Measurements from ENCODE around the gene MTERF4.

Gene MTERF4

DNA sequence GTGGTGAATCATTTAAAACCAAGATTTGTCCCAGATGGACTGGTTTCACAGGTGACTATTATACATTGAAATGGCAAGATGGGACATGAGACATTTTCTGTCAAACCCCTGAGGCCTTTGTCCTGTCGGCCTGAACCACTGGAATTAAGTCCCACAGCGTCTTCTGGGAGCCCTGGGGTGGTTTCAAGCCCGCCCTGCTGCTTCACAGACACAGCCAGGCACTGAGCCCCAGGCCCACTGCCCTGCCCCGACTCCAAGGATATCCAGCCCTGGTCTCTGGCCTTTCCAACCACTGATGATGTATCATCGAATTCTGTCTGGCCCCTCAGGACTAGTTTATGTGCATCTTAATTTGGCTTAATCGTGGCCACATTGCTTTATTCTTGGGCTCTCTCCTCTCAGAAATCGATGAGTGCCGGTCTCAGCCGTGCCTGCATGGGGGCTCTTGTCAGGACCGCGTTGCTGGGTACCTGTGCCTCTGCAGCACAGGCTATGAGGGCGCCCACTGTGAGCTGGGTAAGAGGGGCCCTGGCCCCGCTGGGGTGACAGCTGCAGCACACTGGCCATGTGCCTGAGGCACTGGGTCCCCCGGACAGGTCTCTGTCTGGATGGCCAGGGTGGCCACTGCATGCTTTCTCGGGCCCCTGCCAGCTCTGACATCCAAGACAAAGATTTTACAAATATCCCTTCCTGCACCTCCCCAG lies 39.5 kb downstream of the MTERF4 start:
- peaks cover 3% of the 10 kb centered on the region for H3K27me3 ChIP-seq (ENCODE audit: control insufficient read depth, insufficient read depth, low read length)
- no peak overlapping the region for H3K9ac ChIP-seq (ENCODE audit: low read length)
- peaks cover 19% of the 10 kb centered on the region for H3K4me1 ChIP-seq (ENCODE audit: control insufficient read depth, insufficient read depth, low read length)
- H3K4me3 ChIP-seq (ENCODE audit: low read length) = no peak overlapping the region
- no peaks in the 10 kb centered on the region for H3K9me3 ChIP-seq (ENCODE audit: control insufficient read depth, low read length)
- no peaks in the 10 kb centered on the region for H3K36me3 ChIP-seq (ENCODE audit: control insufficient read depth, insufficient read depth, low read length)

- H3K9ac ChIP-seq (ENCODE audit: low read length) = no peak overlapping the region
Measured at GRCh38 chr2:241061275-241061674, 40.8 kb downstream of the MTERF4 start.

GRCh38 chr2:241053576-241054251 lies 48.4 kb downstream of the MTERF4 start:
- no peak overlapping the region for H3K4me3 ChIP-seq (ENCODE audit: low read length)
- no peaks in the 10 kb centered on the region for H3K4me1 ChIP-seq (ENCODE audit: control insufficient read depth, insufficient read depth, low read length)
- H3K36me3 ChIP-seq (ENCODE audit: control insufficient read depth, insufficient read depth, low read length) = no peaks in the 10 kb centered on the region
- no peaks in the 10 kb centered on the region for H3K9me3 ChIP-seq (ENCODE audit: control insufficient read depth, low read length)
- no peaks in the 10 kb centered on the region for H3K27me3 ChIP-seq (ENCODE audit: control insufficient read depth, insufficient read depth, low read length)
- H3K9ac ChIP-seq (ENCODE audit: low read length) = no peak overlapping the region

More at GRCh38 chr2:241061275-241061674, 40.8 kb downstream of the MTERF4 start:
- no peaks in the 10 kb centered on the region for H3K9me3 ChIP-seq (ENCODE audit: control insufficient read depth, low read length)
- H3K27me3 ChIP-seq (ENCODE audit: control insufficient read depth, insufficient read depth, low read length) = peaks cover 3% of the 10 kb centered on the region
- H3K4me1 ChIP-seq (ENCODE audit: control insufficient read depth, insufficient read depth, low read length) = peaks cover 19% of the 10 kb centered on the region
- no peak overlapping the region for H3K4me3 ChIP-seq (ENCODE audit: low read length)
- H3K36me3 ChIP-seq (ENCODE audit: control insufficient read depth, insufficient read depth, low read length) = no peaks in the 10 kb centered on the region

DNA sequence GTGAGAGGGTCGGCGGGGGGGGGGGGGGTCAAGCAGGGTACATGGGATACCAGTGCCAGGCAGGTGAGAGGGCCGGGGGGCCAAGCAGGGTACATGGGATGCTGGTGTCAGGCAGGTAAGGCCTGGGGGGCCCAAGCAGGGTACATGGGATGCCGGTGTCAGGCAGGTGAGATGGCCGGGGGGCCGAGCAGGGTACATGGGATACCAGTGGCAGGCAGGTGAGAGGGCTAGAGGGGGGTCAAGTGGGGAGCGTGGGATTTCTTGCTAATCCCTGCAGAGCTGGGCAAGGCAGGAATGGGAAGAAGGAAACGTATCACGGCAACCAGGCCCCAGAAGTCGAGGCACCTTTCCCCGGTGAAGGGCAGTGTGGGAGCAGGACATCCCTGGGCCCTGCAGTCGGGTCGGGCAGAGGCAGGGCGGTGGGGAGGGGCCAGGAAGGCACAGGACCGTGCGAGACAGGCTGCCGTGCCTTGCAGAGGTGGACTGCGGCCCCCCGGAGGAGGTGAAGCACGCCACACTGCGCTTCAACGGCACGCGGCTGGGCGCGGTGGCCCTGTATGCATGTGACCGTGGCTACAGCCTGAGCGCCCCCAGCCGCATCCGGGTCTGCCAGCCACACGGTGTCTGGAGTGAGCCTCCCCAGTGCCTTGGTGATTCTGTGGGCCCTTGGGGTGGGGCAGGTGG lies 49.3 kb downstream of the MTERF4 start:
- H3K36me3 ChIP-seq (ENCODE audit: control insufficient read depth, insufficient read depth, low read length) = no peaks in the 10 kb centered on the region
- H3K9me3 ChIP-seq (ENCODE audit: control insufficient read depth, low read length) = no peaks in the 10 kb centered on the region
- H3K27me3 ChIP-seq (ENCODE audit: control insufficient read depth, insufficient read depth, low read length) = no peaks in the 10 kb centered on the region
- no peak overlapping the region for H3K9ac ChIP-seq (ENCODE audit: low read length)
- no peak overlapping the region for H3K4me3 ChIP-seq (ENCODE audit: low read length)
- H3K4me1 ChIP-seq (ENCODE audit: control insufficient read depth, insufficient read depth, low read length) = no peaks in the 10 kb centered on the region

GRCh38 chr2:241051578-241052487 lies 50.3 kb downstream of the MTERF4 start:
- H3K36me3 ChIP-seq (ENCODE audit: control insufficient read depth, insufficient read depth, low read length) = no peaks in the 10 kb centered on the region
- no peaks in the 10 kb centered on the region for H3K27me3 ChIP-seq (ENCODE audit: control insufficient read depth, insufficient read depth, low read length)
- no peaks in the 10 kb centered on the region for H3K4me1 ChIP-seq (ENCODE audit: control insufficient read depth, insufficient read depth, low read length)
- no peak overlapping the region for H3K4me3 ChIP-seq (ENCODE audit: low read length)
- H3K9ac ChIP-seq (ENCODE audit: low read length) = no peak overlapping the region
- no peaks in the 10 kb centered on the region for H3K9me3 ChIP-seq (ENCODE audit: control insufficient read depth, low read length)

GRCh38 chr2:241050624-241051577 lies 51.2 kb downstream of the MTERF4 start:
- Histone ChIP-seq H3K36me3 (ENCODE audit: control insufficient read depth, insufficient read depth, low read length) (no peaks in the 10 kb centered on the region), H3K27me3 (ENCODE audit: control insufficient read depth, insufficient read depth, low read length) (no peaks in the 10 kb centered on the region), H3K4me3 (ENCODE audit: low read length) (no peak overlapping the region), H3K4me1 (ENCODE audit: control insufficient read depth, insufficient read depth, low read length) (no peaks in the 10 kb centered on the region), H3K9ac (ENCODE audit: low read length) (no peak overlapping the region), H3K9me3 (ENCODE audit: control insufficient read depth, low read length) (no peaks in the 10 kb centered on the region)

- H3K36me3 ChIP-seq (ENCODE audit: control insufficient read depth, insufficient read depth, low read length) = no peaks in the 10 kb centered on the region
- H3K4me3 ChIP-seq (ENCODE audit: low read length) = no peak overlapping the region
- H3K4me1 ChIP-seq (ENCODE audit: control insufficient read depth, insufficient read depth, low read length) = no peaks in the 10 kb centered on the region
- no peaks in the 10 kb centered on the region for H3K9me3 ChIP-seq (ENCODE audit: control insufficient read depth, low read length)
- no peak overlapping the region for H3K9ac ChIP-seq (ENCODE audit: low read length)
- H3K27me3 ChIP-seq (ENCODE audit: control insufficient read depth, insufficient read depth, low read length) = no peaks in the 10 kb centered on the region
Measured at GRCh38 chr2:241049739-241050623, 52.1 kb downstream of the MTERF4 start.

DNA sequence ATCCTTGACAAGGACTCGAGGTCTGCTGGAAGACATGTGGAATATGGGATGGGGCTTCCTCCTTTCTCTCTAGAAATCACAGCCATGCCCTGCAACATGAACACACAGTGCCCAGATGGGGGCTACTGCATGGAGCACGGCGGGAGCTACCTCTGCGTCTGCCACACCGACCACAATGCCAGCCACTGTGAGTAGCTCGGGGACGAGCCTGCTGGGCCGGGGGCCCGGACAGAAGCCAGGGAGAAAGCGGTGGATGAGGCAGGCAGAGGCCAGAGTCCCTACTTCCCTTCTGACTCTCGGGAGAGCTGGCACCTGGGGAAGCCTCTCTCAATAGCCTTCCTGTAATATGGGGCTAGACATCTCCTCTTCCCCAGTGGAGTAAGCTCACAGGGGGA lies 53.1 kb downstream of the MTERF4 start:
- Histone ChIP-seq H3K4me3 (ENCODE audit: low read length) (no peak overlapping the region), H3K4me1 (ENCODE audit: control insufficient read depth, insufficient read depth, low read length) (no peaks in the 10 kb centered on the region), H3K9me3 (ENCODE audit: control insufficient read depth, low read length) (no peaks in the 10 kb centered on the region), H3K9ac (ENCODE audit: low read length) (no peak overlapping the region), H3K27me3 (ENCODE audit: control insufficient read depth, insufficient read depth, low read length) (no peaks in the 10 kb centered on the region), H3K36me3 (ENCODE audit: control insufficient read depth, insufficient read depth, low read length) (no peaks in the 10 kb centered on the region)

- H3K4me3 ChIP-seq (ENCODE audit: low read length) = no peak overlapping the region
- H3K9ac ChIP-seq (ENCODE audit: low read length) = no peak overlapping the region
- no peaks in the 10 kb centered on the region for H3K9me3 ChIP-seq (ENCODE audit: control insufficient read depth, low read length)
- H3K36me3 ChIP-seq (ENCODE audit: control insufficient read depth, insufficient read depth, low read length) = no peaks in the 10 kb centered on the region
- no peaks in the 10 kb centered on the region for H3K4me1 ChIP-seq (ENCODE audit: control insufficient read depth, insufficient read depth, low read length)
- no peaks in the 10 kb centered on the region for H3K27me3 ChIP-seq (ENCODE audit: control insufficient read depth, insufficient read depth, low read length)
Measured at GRCh38 chr2:241048149-241048948, 53.7 kb downstream of the MTERF4 start.

All from mucosa of stomach (tissue), 1 donor.